WERI-Rb-1 (cell line): ENCODE results near the gene IQGAP3.
A peak's percentile ranks its signal among the peaks of the same experiment; 100 is the strongest.

ENCODE experiments used
- DNase-seq: peaks from one replicate; pipeline ENCODE4 v3.0.0-alpha.2; 2020
- H3K27ac ChIP-seq: fragments of 250-450 bp; sonication (Bioruptor Pico); 2 replicates; pipeline ENCODE4 v1.5.1; 2020; ENCODE audit warnings: mild to moderate bottlenecking, moderate library complexity
- H3K27me3 ChIP-seq: fragments of 250-450 bp; sonication (Bioruptor Pico); 2 replicates; pipeline ENCODE4 v1.5.1; 2021; ENCODE audit warnings: mild to moderate bottlenecking, low read depth, moderate library complexity; ENCODE audit not compliant: insufficient read depth, severe bottlenecking
- H3K36me3 ChIP-seq: fragments of 250-450 bp; sonication (Bioruptor Pico); 2 replicates; pipeline ENCODE4 v1.5.1; 2020; ENCODE audit warnings: mild to moderate bottlenecking, moderate library complexity
- H3K4me3 ChIP-seq: 2 replicates; pipeline ENCODE4 v1.5.1; 2011; ENCODE audit warnings: low read depth, mild to moderate bottlenecking, control low read depth, low read length
- H3K9me3 ChIP-seq: fragments of 250-450 bp; sonication (Bioruptor Pico); 2 replicates; pipeline ENCODE4 v1.5.1; 2021; ENCODE audit warnings: mild to moderate bottlenecking, moderate library complexity; ENCODE audit not compliant: severe bottlenecking
- TF ChIP-seq, protein P1 (sequence below): IDR thresholded peaks from 2 replicates; pipeline ENCODE4 v1.5.1; 2011; ENCODE audit warnings: low read depth, mild to moderate bottlenecking, control low read depth, inconsistent platforms, low read length

IQGAP3 gene

DNA sequence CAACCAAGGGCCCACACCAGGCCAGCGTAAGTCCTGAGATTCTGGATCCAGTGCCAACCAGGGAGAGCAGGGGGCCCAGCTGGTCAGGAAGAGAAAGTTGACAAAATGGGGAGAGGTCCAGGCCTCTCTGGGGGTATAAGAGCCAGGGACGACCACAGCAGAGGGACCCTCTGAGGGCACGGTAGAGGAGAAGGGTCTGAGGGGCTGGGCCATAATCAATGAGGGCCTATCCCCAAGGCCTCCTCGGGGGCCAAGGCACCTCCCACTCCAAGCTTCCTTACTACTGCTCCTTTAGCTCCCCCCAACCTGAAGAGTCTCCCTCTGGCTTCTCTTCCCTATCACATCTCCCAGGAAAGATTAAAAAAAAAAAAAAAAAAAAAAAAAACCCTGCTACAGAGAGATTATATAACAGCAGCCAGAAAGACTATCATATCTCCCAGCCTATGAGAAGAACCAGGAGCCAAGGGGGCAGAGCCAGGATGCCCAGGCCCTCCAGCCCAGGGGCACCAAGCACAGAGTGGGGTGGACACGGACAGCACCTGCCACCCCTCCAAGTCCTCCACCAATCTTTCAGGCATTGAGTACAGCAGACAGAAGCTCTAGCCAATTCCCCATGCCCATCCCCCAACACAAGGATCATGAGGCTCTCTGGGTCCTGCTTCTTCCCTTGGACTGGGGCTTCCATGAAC, 74.5 kb downstream of the IQGAP3 start:
- peaks cover 32% of the 10 kb centered on the region for H3K36me3 ChIP-seq
- H3K9me3 ChIP-seq, result no peaks in the 10 kb centered on the region
- H3K27ac ChIP-seq, result peak overlapping the region; percentile 89
- DNase-seq, result peak; percentile 84
- TF ChIP-seq, protein P1, sequence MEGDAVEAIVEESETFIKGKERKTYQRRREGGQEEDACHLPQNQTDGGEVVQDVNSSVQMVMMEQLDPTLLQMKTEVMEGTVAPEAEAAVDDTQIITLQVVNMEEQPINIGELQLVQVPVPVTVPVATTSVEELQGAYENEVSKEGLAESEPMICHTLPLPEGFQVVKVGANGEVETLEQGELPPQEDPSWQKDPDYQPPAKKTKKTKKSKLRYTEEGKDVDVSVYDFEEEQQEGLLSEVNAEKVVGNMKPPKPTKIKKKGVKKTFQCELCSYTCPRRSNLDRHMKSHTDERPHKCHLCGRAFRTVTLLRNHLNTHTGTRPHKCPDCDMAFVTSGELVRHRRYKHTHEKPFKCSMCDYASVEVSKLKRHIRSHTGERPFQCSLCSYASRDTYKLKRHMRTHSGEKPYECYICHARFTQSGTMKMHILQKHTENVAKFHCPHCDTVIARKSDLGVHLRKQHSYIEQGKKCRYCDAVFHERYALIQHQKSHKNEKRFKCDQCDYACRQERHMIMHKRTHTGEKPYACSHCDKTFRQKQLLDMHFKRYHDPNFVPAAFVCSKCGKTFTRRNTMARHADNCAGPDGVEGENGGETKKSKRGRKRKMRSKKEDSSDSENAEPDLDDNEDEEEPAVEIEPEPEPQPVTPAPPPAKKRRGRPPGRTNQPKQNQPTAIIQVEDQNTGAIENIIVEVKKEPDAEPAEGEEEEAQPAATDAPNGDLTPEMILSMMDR, result no peak
- H3K4me3 ChIP-seq, result peak overlapping the region; percentile 92
- H3K27me3 ChIP-seq, result no peaks in the 10 kb centered on the region

DNA sequence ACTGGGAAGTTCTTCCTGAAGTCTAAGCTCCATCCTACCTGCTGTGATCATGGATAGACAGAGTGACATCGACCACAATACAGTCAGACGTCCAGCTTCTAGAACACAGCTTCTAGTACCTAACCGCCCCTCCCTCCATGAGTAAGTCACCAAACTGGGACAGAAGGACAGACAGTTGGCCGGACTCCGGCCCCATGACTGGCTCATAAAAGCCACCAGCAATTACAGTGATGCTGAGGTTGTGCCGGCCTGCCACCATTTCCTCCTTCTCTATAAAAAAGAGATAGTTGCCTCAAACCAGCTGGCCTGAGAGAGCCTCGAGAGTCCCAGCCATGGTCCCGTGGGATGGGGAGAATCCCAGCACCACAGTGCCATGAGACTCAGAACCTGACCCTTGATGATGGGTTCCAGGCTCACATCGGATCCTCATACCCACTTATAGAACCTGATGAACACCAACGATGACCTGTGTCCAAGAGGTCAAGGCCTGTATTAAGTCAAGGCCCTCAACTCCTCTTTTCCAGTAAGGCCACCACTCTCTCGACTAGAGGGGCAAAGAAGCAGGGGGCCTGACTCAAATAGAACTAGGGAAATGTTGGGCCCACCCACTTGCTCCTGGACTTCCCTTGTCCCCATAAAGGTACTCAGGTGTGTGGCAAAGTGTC, 75.2 kb downstream of the IQGAP3 start:
- Histone ChIP-seq H3K27me3 (no peaks in the 10 kb centered on the region), H3K27ac (peak overlapping the region; percentile 89), H3K36me3 (peaks cover 39% of the 10 kb centered on the region), H3K9me3 (no peaks in the 10 kb centered on the region), H3K4me3 (peak overlapping the region; percentile 13; the same call in 1 of the 2 replicates)
- DNase-seq, result no peak
- TF ChIP-seq, protein P1, result no peak

DNA sequence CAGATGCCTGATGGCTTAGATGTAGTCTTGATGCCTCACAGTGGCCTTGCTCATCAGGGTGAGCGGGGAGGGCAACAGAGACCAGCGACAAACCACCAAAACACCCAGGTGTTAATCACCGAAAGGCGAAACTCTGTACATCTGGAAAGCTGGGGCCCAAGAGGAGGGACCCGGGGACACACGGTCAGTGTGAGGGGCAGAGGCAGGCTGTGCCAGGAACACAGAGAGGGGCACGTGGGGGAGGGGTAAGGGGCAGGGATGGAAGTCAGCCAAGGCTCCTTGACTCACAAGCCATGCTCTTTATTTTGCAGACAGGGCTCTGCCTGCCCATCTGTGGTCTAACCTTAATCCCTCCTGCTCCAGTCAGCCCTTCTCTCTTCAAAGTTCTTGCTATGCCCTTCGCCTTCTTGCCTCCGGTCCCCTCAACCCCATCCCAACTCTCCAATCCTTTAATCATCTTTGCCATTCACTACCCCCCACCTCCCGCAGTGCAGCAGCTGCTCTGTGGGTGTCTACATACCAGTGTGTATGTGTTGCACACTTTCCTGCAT, 76.1 kb downstream of the IQGAP3 start:
- H3K4me3 ChIP-seq, result peak overlapping the region; percentile 20
- H3K27ac ChIP-seq, result peak overlapping the region; percentile 89
- DNase-seq, result peak; percentile 98

DNA sequence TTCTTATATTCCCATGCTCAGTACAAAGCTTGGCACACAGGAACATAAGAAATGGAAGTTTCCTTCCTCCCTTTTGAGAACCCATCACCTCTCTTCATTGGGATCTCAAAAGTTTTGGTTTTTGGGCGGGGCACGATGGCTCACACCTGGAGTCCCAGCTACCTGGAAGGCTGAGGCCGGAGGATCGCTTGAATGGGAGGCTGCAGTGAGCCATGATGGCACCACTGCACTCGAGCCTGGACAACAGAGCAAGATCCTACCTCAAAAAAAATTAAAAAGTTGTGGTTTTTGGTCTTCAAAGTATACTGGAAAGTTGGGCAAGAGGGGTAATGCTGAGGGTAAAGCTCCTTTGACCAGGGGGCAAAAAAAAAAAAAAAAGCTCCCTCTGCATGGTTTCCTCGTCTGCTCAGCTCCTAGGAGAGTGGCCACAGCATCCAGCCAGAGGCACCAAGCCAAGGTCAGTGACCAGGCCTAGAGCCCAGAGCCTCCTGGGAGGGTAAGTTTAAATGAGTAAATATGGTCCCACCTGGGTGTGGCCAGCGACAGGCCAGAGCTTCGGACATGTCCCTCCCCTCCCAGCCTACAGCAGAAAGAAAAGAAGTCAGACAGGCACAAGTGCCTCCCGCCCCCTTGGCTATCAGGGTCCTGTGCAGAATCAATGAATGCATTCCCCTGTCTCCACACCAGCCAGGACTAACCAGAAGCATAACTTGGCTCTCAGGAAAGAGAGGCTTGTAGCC, 76.8 kb downstream of the IQGAP3 start:
- Histone ChIP-seq H3K36me3 (peaks cover 50% of the 10 kb centered on the region), H3K27ac (peak overlapping the region; percentile 89), H3K27me3 (no peaks in the 10 kb centered on the region), H3K4me3 (peak overlapping the region; percentile 20), H3K9me3 (no peaks in the 10 kb centered on the region)
- no peak for DNase-seq
- TF ChIP-seq, protein P1, result no peak

More for the DNA sequence above, 76.1 kb downstream of the IQGAP3 start:
- TF ChIP-seq, protein P1, result no peak
- Histone ChIP-seq H3K27me3 (no peaks in the 10 kb centered on the region), H3K9me3 (no peaks in the 10 kb centered on the region), H3K36me3 (peaks cover 46% of the 10 kb centered on the region)

DNA sequence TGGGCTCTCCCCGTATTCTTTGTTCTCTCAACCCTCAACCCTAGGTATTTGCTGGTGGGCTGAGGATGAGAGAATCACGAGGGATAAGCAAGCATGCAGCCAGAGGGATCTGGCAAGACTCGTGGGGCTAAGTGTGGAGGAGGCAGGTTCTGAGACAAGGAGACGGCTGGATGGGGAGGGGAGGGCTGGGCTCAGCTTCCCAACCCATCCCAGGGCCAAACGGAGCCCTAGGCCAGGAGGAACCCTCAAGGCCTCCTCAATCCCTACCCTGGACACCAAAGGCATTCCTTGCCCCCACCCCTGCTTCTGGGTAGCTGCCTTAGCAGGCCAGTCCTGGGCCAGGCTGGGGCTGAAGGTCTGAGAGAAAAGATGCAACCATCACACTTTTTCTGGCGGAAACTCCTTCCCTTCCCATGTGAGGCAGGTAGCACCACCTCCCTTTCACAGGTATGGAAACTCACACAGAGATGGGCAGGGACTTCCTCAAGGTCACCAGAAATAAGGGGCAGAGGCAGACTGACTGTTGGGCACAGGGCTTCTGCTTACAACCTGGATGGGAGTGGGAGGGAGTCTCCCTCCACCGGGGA, 78.0 kb downstream of the IQGAP3 start:
- no peak for DNase-seq
- H3K9me3 ChIP-seq, result no peaks in the 10 kb centered on the region
- H3K4me3 ChIP-seq, result no peak overlapping the region
- no peaks in the 10 kb centered on the region for H3K27me3 ChIP-seq
- peak overlapping the region; percentile 89 for H3K27ac ChIP-seq
- peaks cover 48% of the 10 kb centered on the region for H3K36me3 ChIP-seq
- TF ChIP-seq, protein P1, result no peak
